SU-DHL-6 (cell line): Measurements from ENCODE around the gene CROT.

ENCODE experiments used
- H2AFZ ChIP-seq: fragments of 200-600 bp; sonication (generic); 2 replicates; pipeline ENCODE4 v1.6.1; 2014; ENCODE audit warnings: low read depth, mild to moderate bottlenecking, moderate library complexity, mixed read lengths, antibody characterized with exemption, low read length; ENCODE audit not compliant: severe bottlenecking
- H3F3A ChIP-seq: fragments of 200-600 bp; shearing (Covaris generic); 2 replicates; pipeline ENCODE4 v1.6.0; 2016; ENCODE audit warnings: antibody characterized with exemption, mild to moderate bottlenecking; ENCODE audit not compliant: insufficient read depth
- H3K27ac ChIP-seq: fragments of 200-600 bp; sonication (generic); 2 replicates; pipeline ENCODE4 v1.5.1; 2016; ENCODE audit warnings: low read depth, mild to moderate bottlenecking, low read length, moderate library complexity, mixed read lengths
- H3K27me3 ChIP-seq: fragments of 200-600 bp; sonication (generic), shearing (Covaris generic); 2 replicates; pipeline ENCODE4 v1.6.0; 2014; ENCODE audit warnings: mild to moderate bottlenecking, low read length
- H3K36me3 ChIP-seq: fragments of 200-600 bp; sonication (generic); 2 replicates; pipeline ENCODE4 v1.6.1; 2014; ENCODE audit warnings: mild to moderate bottlenecking, low read length, mixed read lengths
- H3K4me2 ChIP-seq: fragments of 300-600, 200-600 bp; shearing (Covaris generic), sonication (generic); 2 replicates; pipeline ENCODE4 v1.6.0; 2014; ENCODE audit warnings: low read length, low read depth, mild to moderate bottlenecking; ENCODE audit not compliant: poor library complexity, severe bottlenecking
- H3K4me3 ChIP-seq: fragments of 200-600 bp; sonication (generic); 2 replicates; pipeline ENCODE4 v1.5.1; 2014; ENCODE audit warnings: antibody characterized with exemption, low read length, mild to moderate bottlenecking, mixed read lengths; ENCODE audit not compliant: insufficient read depth, poor library complexity, severe bottlenecking
- H3K79me2 ChIP-seq: fragments of 200-600 bp; sonication (generic); 2 replicates; pipeline ENCODE4 v1.6.1; 2014; ENCODE audit warnings: mild to moderate bottlenecking, low read length, moderate library complexity; ENCODE audit not compliant: insufficient read depth
- H3K9ac ChIP-seq: fragments of 200-600 bp; sonication (generic); 2 replicates; pipeline ENCODE4 v1.7.0; 2014; ENCODE audit warnings: mild to moderate bottlenecking, low read length
- H3K9me2 ChIP-seq: fragments of 200-600 bp; sonication (generic); replicated peaks from 2 replicates; pipeline ENCODE4 v1.6.1; 2014; ENCODE audit warnings: low read length; ENCODE audit not compliant: insufficient read depth
- H3K9me3 ChIP-seq: fragments of 200-600 bp; sonication (generic); 2 replicates; pipeline ENCODE4 v1.6.1; 2014; ENCODE audit warnings: low read length, mixed read lengths; ENCODE audit not compliant: insufficient read depth
- H4K20me1 ChIP-seq: fragments of 200-600 bp; sonication (generic); 2 replicates; pipeline ENCODE4 v1.6.1; 2014; ENCODE audit warnings: low read depth, mild to moderate bottlenecking, antibody characterized with exemption, low read length, moderate library complexity, mixed read lengths
- CTCF ChIP-seq: fragments of 200-600 bp; sonication (generic); IDR thresholded peaks from one replicate; pipeline ENCODE4 v1.5.1; 2017; ENCODE audit warnings: antibody characterized with exemption, mild to moderate bottlenecking, low read length, moderate library complexity; ENCODE audit not compliant: insufficient read depth, poor library complexity, severe bottlenecking
- EZH2phosphoT487 ChIP-seq: fragments of 200-600 bp; sonication (generic), shearing (Covaris generic); conservative IDR thresholded peaks from 2 replicates; pipeline ENCODE4 v1.6.1; 2018; ENCODE audit warnings: mild to moderate bottlenecking, antibody characterized with exemption, low read length, moderate library complexity, mixed read lengths

Gene CROT

GRCh38 chr7:87330942-87331341, 14.5 kb upstream of the CROT start:
- no peak overlapping the region for H3K9ac ChIP-seq
- H3K79me2 ChIP-seq, result no peaks in the 10 kb centered on the region
- H3K27me3 ChIP-seq, result no peaks in the 10 kb centered on the region

GRCh38 chr7:87331687-87332252, 13.7 kb upstream of the CROT start:
- Histone ChIP-seq H3K9me2 (no peaks in the 10 kb centered on the region), H3K4me2 (no peak overlapping the region), H3K27me3 (no peaks in the 10 kb centered on the region), H3K36me3 (no peaks in the 10 kb centered on the region; the same call in 1 of the 2 replicates), H3F3A (no peaks in the 10 kb centered on the region), H3K4me3 (no peak overlapping the region), H3K9me3 (peaks cover 28% of the 10 kb centered on the region), H3K9ac (no peak overlapping the region), H3K27ac (no peak overlapping the region), H4K20me1 (no peaks in the 10 kb centered on the region), H3K79me2 (no peaks in the 10 kb centered on the region), H2AFZ (no peak overlapping the region)
- TF ChIP-seq CTCF (no peak), EZH2phosphoT487 (no peak)

More at GRCh38 chr7:87330942-87331341, 14.5 kb upstream of the CROT start:
- Histone ChIP-seq H3K9me3 (peaks cover 30% of the 10 kb centered on the region), H3K4me2 (no peak overlapping the region), H3K4me3 (no peak overlapping the region), H2AFZ (no peak overlapping the region), H3K9me2 (no peaks in the 10 kb centered on the region), H3F3A (no peaks in the 10 kb centered on the region), H3K27ac (no peak overlapping the region), H4K20me1 (no peaks in the 10 kb centered on the region), H3K36me3 (peaks cover under 1% of the 10 kb centered on the region; the same call in 1 of the 2 replicates)
- TF ChIP-seq CTCF (no peak), EZH2phosphoT487 (no peak)

GRCh38 chr7:87332321-87332720, 13.1 kb upstream of the CROT start:
- H3K4me2 ChIP-seq, result no peak overlapping the region
- no peaks in the 10 kb centered on the region for H3F3A ChIP-seq
- no peaks in the 10 kb centered on the region for H4K20me1 ChIP-seq
- no peaks in the 10 kb centered on the region for H3K79me2 ChIP-seq
- no peaks in the 10 kb centered on the region for H3K27me3 ChIP-seq
- no peaks in the 10 kb centered on the region for H3K9me2 ChIP-seq
- H3K9me3 ChIP-seq, result peaks cover 23% of the 10 kb centered on the region
- H3K9ac ChIP-seq, result no peak overlapping the region
- no peak overlapping the region for H2AFZ ChIP-seq
- no peaks in the 10 kb centered on the region; the same call in 1 of the 2 replicates for H3K36me3 ChIP-seq
- TF ChIP-seq CTCF (no peak), EZH2phosphoT487 (no peak)
- H3K27ac ChIP-seq, result no peak overlapping the region
- H3K4me3 ChIP-seq, result no peak overlapping the region
